ENCODE results near the gene KRTAP12-4. TPM values are rescaled to one million over a fixed set of nuclear protein-coding genes. Genes with fewer than 3 reads are reported as not detected.
A peak's percentile ranks its signal among the peaks of the same experiment; 100 is the strongest.
"Not testable (repeated sequence)": the region's sequence is repeated elsewhere in the genome, so short reads cannot be mapped to it uniquely, and the experiment has no call there.

The KRTAP12-4 gene, protein sequence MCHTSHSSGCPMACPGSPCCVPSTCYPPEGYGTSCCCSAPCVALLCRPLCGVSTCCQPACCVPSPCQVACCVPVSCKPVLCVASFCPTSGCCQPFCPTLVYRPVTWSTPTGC
- not detected in 2 replicates for total RNA-seq (2014; rRNA removed; shearing (Covaris generic))

DNA sequence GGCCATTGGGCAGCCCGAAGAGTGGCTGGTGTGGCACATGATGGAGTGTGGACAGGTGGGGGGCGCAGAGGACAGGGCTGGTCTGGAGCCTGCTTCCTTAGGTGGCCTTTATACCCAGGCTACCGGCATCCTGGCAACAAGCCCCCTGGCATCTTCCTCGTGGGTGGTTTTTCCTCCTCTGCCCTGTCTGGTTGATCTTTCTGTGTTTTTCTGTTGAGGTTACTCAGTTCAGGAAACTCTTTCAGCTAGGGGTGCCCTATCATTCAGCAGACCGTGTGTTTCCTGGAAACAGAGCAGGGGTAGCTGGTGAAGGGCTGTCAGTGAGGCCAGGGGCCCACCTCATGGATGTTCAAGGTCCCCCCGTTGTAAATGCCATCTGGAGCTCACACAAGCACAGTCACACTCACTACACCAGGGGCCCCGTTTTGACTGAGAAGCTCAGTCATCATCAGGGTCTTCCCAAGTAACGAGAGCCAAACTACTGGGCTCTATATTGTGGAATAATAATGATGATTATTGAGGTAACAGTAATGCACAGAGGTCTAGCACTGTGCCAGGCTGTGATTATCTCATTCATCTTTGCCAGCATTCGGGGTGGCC is at the start of gene KRTAP12-4:
KRTAP12-4 (minus strand) TSS at position 84 of the 600 bp plus-strand sequence; CDS start at position 39, 45 bp downstream.
- no peak for DNase-seq (ENCODE audit: low read depth)

DNA sequence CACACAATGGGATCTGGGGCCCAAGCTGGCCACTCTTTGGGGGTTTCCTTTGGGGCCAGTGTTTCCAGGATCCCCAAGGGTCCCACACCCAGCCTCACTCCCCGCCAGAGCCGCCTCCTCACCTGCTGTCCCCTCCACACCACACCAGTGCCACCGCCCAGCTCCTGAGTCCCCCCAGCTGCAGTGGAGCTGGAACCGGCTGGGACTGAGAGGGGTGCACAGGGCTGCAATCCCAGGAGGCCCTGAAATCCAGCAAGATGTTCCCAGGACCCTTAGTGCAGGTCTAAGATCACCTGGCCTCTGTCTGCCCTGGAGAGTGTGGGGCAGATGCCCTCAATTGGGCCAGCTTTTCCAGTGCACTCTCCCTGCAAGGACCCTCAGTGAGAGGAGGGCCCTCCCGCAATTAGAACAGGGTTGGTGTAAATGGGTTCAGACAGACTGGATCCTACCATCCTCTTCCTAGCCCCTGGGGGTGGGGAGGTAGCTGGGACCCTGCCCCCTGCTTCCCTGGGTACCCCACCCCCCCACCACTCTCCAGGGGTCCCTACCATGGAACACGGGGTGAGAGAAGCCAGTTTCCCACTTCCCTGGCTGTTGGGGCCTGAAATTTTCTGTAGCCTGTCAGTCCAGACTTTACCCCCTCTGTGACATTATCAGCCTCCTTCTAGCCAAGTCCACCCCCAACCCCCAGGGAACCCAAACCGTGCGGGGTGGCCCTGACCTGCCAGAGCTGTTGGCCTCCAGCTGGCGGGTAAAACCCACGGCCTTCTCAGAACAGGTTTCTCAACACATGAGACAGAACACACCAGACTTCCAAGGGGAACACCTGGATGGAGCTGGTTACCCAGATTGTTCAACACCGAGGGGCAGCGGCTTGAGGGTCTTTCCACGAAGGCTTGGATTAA is 49.5 kb upstream of the KRTAP12-4 start:
- DNase-seq (ENCODE audit: low read depth), result no peak

DNA sequence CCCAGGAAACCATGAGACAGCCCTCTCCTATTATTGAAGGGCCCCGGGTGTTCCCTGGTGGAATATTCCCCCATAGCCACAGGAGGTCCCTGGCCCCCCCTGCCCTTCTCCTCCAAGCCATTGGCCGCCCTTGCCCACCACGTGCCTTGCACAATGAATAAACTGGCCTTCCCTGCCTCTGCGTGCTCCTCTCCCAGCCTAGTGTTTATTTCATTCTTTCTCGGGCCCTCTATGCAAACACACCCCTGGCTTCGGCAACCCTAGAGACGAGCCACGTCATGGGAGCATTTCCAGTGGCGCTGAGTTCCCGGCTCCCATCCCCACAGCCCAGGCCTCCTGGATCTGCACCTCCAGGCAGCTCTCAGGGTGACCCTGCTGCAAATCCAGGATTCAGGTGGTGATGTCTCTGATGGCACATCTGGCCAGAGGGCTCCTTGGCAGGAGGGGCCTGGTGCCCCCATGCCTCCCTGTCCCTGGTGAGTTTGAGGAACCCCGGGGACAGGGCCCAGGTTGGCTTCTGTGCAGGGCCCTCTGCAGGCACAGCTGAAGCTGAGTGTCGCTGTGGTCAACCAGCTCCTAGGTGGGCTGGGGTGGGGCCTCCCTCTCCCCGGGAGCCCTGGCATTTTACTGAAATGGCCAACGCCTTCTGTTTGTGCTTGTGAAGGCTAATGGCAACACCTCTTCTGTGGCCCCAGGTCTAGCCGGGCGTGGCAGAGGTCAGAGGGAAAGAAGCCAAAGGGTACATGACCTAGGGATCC is 48.7 kb upstream of the KRTAP12-4 start:
- no peak for DNase-seq (ENCODE audit: low read depth)

DNA sequence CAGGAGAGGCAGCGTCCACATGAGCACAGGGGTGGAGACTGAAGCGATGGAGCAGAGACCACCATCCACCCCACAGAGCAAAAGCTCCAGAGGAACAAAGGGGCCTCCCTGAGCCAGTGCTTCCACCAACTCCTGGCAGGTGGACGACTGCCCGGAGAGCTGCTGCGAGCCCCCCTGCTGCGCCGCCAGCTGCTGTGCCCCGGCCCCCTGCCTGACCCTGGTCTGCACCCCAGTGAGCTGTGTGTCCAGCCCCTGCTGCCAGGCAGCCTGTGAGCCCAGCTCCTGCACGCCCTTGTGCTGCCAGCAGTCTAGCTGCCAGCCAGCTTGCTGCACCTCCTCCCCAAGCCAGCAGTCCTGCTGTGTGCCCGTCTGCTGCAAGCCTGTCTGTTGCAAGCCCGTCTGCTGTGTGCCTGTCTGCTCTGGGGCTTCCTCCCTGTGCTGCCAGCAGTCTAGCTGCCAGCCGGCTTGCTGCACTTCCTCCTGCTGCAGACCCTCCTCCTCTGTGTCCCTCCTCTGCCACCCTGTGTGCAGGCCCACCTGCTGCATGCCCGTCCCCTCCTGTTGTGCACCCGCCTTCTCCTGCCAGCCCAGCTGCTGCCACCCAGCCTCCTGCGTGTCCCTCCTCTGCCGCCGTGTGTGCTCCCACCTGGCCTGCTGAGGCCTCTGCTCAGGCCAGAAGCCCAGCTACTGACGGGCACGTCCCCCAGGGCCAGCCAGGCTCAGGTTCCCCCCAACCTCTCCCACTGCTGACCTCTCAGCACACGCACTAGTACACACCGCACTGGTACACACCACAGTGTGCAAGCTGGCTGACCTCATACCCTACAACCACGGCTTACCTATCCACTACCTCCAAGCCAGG is 47.9 kb upstream of the KRTAP12-4 start:
- no peak for DNase-seq (ENCODE audit: low read depth)

DNA sequence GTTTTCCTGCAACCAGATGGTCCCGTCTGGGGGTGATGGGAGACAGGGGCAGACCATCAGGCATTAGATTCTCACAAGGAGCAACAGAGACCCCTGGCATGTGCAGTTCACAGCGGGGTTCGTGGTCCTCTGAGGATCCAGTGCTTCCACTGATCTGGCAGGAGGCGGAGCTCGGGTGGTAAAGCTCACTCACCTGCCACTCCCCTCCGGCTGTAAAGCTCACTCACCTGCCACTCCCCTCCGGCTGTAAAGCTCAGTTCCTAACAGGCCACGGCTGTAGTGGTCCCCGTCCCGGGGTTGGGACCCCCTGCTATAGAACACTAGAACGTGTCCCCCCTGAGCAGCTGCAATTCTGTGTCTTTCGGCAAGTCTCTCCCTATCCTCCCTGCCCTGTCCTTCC is 47.1 kb upstream of the KRTAP12-4 start:
- DNase-seq (ENCODE audit: low read depth), result no peak

DNA sequence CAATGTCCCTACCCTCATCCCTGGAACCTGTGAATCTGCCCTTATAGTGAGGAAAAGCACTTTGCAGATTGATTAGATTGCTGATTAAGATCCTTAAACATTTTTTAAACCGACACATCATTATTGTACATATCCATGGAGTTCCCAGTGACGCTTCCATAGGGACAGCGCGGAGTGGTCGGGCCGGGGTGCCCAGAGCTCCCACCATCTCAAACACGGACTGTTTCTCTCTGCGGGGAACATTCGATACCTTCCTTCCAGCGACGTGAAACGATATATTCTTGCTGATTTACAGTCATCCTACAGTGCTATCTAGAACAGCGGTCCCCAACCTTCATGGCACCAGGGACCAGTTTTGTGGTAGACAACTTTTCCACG is 46.6 kb upstream of the KRTAP12-4 start:
- no peak for DNase-seq (ENCODE audit: low read depth)

DNA sequence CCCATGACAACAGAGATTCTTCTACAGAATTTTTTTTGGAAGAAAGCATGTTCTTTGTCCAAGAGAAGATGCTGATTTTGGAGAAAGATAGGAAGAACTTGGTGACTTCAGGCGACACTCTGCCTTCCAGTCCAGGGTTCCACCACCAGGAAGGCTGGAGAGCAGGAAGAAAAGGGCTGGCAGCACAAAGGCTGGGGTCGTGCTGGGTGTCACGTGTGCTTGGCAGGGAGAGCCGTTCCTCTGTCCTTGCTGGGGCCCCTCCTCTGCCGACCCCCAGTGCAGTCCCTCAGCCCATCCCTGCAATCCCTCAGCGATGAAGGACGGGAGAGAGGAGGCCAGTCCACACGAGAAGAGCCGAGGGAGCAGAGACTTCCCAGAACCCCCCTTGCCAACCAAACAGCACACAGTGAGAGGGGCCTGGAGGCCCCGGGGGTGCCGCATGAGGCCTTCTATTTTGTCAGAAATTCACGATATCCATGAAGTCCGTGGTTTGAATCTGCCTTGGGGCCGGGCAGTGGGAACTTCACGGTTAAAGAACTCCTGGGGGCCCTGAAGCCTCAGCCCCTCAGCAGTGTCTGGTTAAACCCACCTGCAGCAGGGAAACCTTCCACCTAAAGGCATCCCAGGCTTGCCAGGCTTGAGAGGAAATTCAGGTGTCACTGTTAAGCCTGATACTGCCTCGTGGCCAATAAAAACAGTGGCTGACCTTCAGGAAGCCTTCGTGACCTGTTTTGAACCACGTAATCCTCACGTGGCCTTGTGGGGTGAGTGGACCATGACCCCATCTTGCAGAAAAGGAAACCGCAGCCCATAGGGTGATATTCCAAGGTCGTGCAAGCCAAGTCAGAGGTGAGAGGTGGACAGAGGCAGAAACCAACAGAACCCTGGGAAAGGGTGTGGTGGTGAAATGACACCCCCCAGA is 45.9 kb upstream of the KRTAP12-4 start:
- no peak for DNase-seq (ENCODE audit: low read depth)

DNA sequence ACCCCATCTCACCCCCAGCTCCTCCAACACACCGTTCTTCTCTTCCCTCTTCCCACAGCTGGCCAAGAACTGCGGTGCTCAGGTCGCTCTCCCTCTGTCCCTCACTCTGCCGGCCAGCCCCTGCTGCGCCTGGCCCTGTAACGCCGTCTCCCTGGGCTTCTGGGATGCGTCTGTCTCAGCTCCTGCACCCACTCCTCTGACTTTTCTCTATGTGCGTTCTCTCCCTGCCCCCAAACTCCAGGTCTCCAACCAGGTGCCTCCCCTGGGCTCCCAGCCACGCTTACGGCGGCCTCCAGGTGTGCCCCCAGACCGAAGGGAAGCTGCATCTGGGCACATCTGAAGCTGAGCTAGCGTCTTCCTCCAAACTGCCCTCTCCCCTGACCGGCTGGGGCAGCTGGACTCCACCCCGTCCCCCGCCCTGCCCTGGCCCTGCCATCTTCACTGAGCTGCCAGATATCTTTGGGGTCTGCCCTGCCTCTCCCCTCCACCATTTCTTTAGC is 45.1 kb upstream of the KRTAP12-4 start:
- DNase-seq (ENCODE audit: low read depth), result no peak

DNA sequence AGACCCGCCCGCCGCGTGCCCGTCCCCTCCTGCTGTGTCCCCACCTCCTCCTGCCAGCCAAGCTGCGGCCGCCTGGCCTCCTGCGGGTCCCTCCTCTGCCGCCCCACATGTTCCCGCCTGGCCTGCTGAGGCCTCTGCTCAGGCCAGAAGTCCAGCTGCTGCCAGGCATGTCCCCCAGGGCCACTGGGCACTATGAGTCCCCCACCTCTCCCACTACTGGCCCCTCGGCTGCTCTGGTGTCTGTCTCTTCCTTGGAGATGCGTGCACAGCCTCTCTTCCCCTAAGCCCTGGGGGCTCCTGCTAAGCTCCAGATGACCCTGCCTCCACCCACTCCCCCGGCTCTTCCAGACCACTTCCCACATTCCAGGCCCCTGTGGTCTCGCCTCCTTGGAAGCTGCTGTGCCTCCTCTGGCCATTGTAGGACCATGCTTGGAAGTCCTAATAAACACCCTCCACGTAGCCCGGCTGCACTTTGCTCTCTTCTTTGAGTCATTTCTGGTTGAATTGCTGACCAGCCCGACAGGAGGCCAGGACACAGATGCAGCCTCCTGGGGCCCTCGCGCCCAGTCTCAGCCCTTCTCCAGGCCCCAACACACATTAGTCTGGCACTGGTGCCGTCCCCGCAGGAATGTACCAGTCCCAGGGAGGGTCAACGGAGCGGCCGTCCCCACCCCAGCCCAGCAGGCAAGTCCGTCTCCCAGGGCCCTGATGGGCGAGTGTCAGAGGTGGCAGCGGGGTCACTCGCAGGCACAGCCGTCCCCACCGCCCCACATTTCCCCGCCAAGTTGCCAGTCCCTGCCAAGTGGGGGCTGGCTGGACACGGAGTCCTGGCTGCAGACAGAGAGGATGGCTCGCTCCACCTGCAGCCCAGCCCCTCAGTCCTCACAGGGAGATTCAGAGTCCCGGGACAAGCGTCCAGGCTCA is 43.6 kb upstream of the KRTAP12-4 start:
- peak; percentile 13 for DNase-seq (ENCODE audit: low read depth)

DNA sequence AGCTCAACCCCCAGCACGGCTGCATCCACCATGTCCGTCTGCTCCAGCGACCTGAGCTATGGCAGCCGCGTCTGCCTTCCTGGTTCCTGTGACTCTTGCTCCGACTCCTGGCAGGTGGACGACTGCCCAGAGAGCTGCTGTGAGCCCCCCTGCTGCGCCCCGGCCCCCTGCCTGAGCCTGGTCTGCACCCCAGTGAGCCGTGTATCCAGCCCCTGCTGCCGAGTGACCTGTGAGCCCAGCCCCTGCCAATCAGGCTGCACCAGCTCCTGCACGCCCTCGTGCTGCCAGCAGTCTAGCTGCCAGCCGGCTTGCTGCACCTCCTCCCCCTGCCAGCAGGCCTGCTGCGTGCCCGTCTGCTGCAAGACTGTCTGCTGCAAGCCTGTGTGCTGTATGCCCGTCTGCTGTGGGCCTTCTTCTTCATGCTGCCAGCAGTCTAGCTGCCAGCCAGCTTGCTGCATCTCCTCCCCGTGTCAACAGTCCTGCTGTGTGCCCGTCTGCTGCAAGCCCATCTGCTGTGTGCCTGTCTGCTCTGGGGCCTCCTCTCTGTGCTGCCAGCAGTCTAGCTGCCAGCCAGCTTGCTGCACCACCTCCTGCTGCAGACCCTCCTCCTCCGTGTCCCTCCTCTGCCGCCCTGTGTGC is 42.8 kb upstream of the KRTAP12-4 start, which contains the start of gene KRTAP10-12:
KRTAP10-12 (plus strand) TSS at position 1 of the 639 bp plus-strand sequence; CDS start at position 31, 30 bp downstream.
- DNase-seq (ENCODE audit: low read depth), result not testable (repeated sequence)

DNA sequence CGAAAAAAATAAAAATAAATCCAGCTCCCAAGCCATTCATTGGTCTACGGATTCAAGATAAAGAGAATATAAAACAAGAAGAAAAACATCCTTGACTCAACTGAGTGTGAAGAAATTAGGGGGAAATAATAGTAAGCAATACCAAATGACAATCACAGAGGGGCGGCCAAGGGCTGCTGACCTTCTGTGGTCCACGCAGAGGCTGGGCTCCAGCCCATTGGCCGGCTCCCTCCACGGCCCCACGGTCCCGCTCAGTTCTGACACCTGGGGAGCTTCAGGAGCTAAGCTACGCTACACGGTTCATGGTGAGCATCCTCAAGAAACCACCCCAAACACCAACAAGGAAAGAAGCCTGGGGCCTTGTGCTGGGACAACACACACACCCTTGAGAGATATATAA is 42.1 kb upstream of the KRTAP12-4 start:
- no peak for DNase-seq (ENCODE audit: low read depth)

DNA sequence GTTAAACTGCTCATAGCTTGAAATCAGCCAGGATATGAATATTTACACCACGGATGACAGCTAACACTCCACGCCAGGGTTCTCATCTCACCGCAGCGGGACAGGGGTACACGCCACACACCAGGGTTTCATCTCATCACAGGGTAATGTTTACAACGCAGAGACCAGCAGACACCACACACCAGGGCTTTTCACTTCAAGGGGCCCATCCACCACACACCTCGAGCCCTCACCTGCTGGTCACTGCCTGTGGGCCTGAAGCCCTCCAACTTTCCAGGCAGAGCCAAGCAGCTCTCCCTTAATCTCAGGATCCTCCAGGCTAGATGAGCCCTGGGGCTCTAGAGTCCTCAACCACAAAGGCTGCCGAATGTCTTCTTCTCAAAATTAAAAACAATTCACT is 41.2 kb upstream of the KRTAP12-4 start:
- DNase-seq (ENCODE audit: low read depth), result no peak

DNA sequence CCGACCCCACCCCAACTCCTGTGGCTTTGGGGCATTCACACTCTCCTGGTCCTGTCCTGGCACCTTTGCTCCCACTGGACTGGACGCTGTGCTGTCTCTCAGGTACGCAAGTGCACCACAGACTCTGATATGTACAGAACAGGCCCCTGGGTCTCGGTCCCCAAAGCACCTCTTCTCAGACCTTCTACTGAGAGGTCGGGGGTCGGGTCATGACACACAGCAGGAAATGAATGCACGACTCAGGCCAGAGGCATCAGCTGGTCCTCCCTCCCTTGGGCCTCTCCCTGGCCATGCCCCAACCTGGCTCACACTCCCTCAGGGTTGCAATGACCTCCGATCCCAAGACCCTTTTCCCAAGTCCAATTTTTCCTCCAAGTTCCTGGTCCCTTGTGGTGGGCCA is 40.7 kb upstream of the KRTAP12-4 start:
- no peak for DNase-seq (ENCODE audit: low read depth)

DNA sequence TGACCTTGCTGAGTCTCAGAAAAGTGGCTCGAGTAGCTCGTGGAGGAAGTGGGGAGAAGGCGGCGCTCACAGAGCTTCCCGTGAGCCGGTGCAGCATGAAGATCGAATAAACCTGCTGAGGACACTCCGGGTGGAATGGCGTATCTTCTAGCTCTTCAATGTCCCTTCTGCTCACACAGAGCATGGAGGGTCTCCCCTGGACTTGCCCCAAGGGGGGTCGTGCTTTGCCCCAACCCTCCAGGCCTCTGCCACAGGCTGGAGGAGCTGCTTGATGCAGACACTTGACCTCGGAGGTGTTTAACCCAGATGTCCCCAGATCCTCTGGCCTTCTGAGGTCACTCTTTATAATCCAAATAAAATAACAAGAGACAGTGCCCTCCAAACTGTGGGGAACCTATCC is 40.3 kb upstream of the KRTAP12-4 start:
- no peak for DNase-seq (ENCODE audit: low read depth)

DNA sequence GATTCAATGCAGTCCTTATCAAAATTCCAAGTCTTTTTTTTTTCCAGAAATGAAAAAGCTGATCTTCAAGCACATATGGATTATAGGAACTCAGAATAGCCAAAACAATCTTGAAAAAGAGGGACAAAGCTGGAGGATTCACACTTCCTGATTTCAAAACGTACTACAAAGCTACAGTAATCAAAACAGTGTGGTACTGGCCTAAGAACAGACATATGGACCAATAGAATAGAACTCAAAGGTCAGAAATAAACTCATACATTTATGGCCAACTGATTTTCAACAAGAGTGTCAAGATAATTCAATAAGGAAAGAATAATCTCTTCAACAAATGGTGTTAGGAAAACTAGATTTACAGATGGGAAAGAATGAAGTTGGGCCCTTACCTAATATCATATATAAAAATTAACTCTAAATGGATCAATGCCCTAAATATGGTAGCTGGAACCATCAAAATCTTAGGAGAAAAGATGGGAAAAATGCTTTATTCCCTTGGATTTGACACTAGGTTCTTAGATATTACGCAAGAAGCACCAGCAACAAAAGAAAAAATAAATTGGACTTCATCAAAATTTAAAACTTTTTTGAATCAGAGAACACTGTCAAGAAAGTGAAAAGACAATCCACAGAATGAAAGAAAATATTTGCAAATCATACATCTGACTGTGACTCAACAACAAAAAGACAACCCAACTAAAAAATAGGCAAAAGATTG is 38.5 kb upstream of the KRTAP12-4 start:
- DNase-seq (ENCODE audit: low read depth), result no peak

DNA sequence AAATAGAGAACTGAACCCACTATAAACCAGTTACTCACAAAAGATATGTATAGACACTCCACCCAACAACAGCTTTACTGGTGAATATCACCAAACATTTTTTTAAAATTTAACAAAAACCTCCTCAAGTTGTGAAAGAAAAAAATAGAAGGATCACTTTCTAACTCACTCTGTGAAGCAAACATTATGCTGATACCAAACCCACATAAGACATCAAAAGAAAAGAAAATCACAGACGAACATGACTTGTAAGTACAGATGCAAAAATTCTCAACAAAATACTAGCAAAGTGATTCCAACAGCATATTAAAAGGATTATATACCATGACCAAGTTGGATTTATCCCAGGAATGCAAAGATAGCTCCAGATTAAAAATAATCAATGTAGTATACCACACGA is 37.2 kb upstream of the KRTAP12-4 start:
- DNase-seq (ENCODE audit: low read depth), result no peak

DNA sequence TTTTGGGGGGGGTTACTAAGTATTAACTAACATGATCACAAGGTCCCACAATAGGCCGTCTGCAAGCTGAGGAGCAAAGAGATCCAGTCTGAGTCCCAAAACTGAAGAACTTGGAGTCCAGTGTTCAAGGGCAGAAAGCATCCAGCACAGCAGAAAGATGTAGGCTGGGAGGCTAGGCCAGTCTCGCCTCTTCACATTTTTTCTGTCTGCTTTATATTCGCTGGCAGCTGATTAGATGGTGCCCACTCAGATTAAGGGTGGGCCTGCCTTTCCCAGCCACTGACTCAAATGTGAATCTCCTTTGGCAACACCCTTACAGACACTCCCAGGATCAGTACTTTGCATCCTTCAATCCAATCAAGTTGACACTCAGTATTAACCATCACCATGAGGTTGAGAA is 35.3 kb upstream of the KRTAP12-4 start:
- DNase-seq (ENCODE audit: low read depth), result not testable (repeated sequence)

DNA sequence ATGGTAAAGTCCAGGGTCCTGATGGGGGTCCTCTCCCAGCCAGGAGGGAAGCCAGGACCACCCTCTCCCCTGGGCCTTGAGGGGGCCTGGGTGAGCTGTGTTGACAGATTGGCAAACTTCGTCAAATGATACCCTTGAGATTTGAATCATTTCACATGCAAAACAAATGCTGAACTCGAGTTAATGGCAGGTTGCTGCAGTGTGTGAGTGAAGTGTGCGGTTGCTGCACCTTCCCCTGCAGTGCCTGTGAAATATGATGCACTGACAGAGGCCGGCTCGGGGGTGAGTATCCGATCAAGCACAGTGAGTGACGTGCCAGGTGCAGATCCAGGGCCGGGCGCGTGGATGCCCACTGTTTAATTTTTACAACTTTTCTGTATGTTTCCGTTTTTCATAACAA is 33.2 kb upstream of the KRTAP12-4 start:
- DNase-seq (ENCODE audit: low read depth), result no peak

Data from M059J (cell line).